Measurements from ENCODE around the gene HSP90AA1. TPM values are rescaled to one million over a fixed set of nuclear protein-coding genes. Genes with fewer than 3 reads are reported as not detected.

The HSP90AA1 gene
- total RNA-seq, 2 experiments from 2014 or later: 1,107 to 1,148 TPM

- no peaks in the 10 kb centered on the region for H3K27me3 Mint-ChIP-seq
- no peak for DNase-seq
- ChIA-PET POLR2A (interaction anchor here (0.6 kb wide), 1 partner anchor 34 kb away, joined by 7 read pairs; no protein-coding TSS in a partner anchor), CTCF (interaction anchor here (0.6 to 4.6 kb wide), 4 partner anchors 48 to 322 kb away, joined by 3 to 21 read pairs (median 4); no protein-coding TSS in a partner anchor)
- no peak overlapping the region for H3K4me3 Mint-ChIP-seq
- H3K4me1 Mint-ChIP-seq (ENCODE audit: low read depth): no peaks in the 10 kb centered on the region
- intact Hi-C loops (cut with micrococcal nuclease): no loop called here
- no peak overlapping the region for H3K27ac Mint-ChIP-seq
- peaks cover 48% of the 10 kb centered on the region for H3K36me3 Mint-ChIP-seq
- no peaks in the 10 kb centered on the region for H3K9me3 Mint-ChIP-seq
Measured at GRCh38 chr14:102047808-102048540, 38.9 kb downstream of the HSP90AA1 start.

GRCh38 chr14:102046337-102047278 lies 40.2 kb downstream of the HSP90AA1 start:
- Mint-ChIP-seq H3K4me1 (ENCODE audit: low read depth) (no peaks in the 10 kb centered on the region), H3K4me3 (no peak overlapping the region), H3K27ac (peak overlapping the region; percentile 23), H3K36me3 (peaks cover 59% of the 10 kb centered on the region), H3K27me3 (no peaks in the 10 kb centered on the region), H3K9me3 (no peaks in the 10 kb centered on the region)
- intact Hi-C loops (cut with micrococcal nuclease): no loop called here
- ChIA-PET POLR2A (no interaction called here), CTCF (interaction anchor here (0.5 to 4.6 kb wide), 5 partner anchors 25 to 299 kb away, joined by 3 to 21 read pairs (median 5); no protein-coding TSS in a partner anchor)
- peak; percentile 43 for DNase-seq

- intact Hi-C loops (cut with micrococcal nuclease): no loop called here
- Mint-ChIP-seq H3K27me3 (no peaks in the 10 kb centered on the region), H3K9me3 (no peaks in the 10 kb centered on the region), H3K4me3 (no peak overlapping the region), H3K4me1 (ENCODE audit: low read depth) (no peaks in the 10 kb centered on the region), H3K27ac (no peak overlapping the region), H3K36me3 (peaks cover 60% of the 10 kb centered on the region)
- no peak for DNase-seq
- POLR2A ChIA-PET: no interaction called here
- CTCF ChIA-PET: interaction anchor here (4.6 kb wide), 1 partner anchor 52 kb away, joined by 21 read pairs; no protein-coding TSS in a partner anchor
Measured at GRCh38 chr14:102044566-102044965, 42.3 kb downstream of the HSP90AA1 start.

- no peak for DNase-seq
- Mint-ChIP-seq H3K4me3 (no peak overlapping the region), H3K36me3 (peaks cover 63% of the 10 kb centered on the region), H3K9me3 (no peaks in the 10 kb centered on the region), H3K27ac (no peak overlapping the region), H3K27me3 (no peaks in the 10 kb centered on the region), H3K4me1 (ENCODE audit: low read depth) (no peaks in the 10 kb centered on the region)
- intact Hi-C loops (cut with micrococcal nuclease): no loop called here
- ChIA-PET CTCF (interaction anchor here (4.6 kb wide), 1 partner anchor 53 kb away, joined by 21 read pairs; no protein-coding TSS in a partner anchor), POLR2A (no interaction called here)
Measured at GRCh38 chr14:102043251-102044025, 43.4 kb downstream of the HSP90AA1 start.

GRCh38 chr14:102042699-102043098 lies 44.1 kb downstream of the HSP90AA1 start:
- Mint-ChIP-seq H3K9me3 (no peaks in the 10 kb centered on the region), H3K27ac (no peak overlapping the region), H3K4me1 (ENCODE audit: low read depth) (no peaks in the 10 kb centered on the region), H3K4me3 (no peak overlapping the region), H3K36me3 (peaks cover 57% of the 10 kb centered on the region), H3K27me3 (no peaks in the 10 kb centered on the region)
- ChIA-PET CTCF (no interaction called here), POLR2A (no interaction called here)
- intact Hi-C loops (cut with micrococcal nuclease): no loop called here
- DNase-seq: no peak

GRCh38 chr14:102040153-102040552 lies 46.7 kb downstream of the HSP90AA1 start:
- POLR2A ChIA-PET: no interaction called here
- intact Hi-C loops (cut with micrococcal nuclease): no loop called here
- CTCF ChIA-PET: no interaction called here

GRCh38 chr14:102039157-102039556 lies 47.7 kb downstream of the HSP90AA1 start:
- H3K4me1 Mint-ChIP-seq (ENCODE audit: low read depth): no peaks in the 10 kb centered on the region
- H3K4me3 Mint-ChIP-seq: no peak overlapping the region
- H3K36me3 Mint-ChIP-seq: peaks cover 60% of the 10 kb centered on the region
- intact Hi-C loops (cut with micrococcal nuclease): no loop called here
- no peak overlapping the region for H3K27ac Mint-ChIP-seq
- no peak for DNase-seq
- ChIA-PET CTCF (no interaction called here), POLR2A (no interaction called here)
- H3K9me3 Mint-ChIP-seq: no peaks in the 10 kb centered on the region
- H3K27me3 Mint-ChIP-seq: no peaks in the 10 kb centered on the region

More at GRCh38 chr14:102040153-102040552, 46.7 kb downstream of the HSP90AA1 start:
- no peaks in the 10 kb centered on the region for H3K4me1 Mint-ChIP-seq (ENCODE audit: low read depth)
- no peaks in the 10 kb centered on the region for H3K27me3 Mint-ChIP-seq
- H3K36me3 Mint-ChIP-seq: peaks cover 62% of the 10 kb centered on the region
- no peak overlapping the region for H3K4me3 Mint-ChIP-seq
- peak overlapping the region; percentile 18 for H3K27ac Mint-ChIP-seq
- no peak for DNase-seq
- no peaks in the 10 kb centered on the region for H3K9me3 Mint-ChIP-seq

GRCh38 chr14:102037686-102038085 lies 49.2 kb downstream of the HSP90AA1 start:
- Mint-ChIP-seq H3K27me3 (no peaks in the 10 kb centered on the region), H3K27ac (no peak overlapping the region), H3K4me3 (no peak overlapping the region), H3K4me1 (ENCODE audit: low read depth) (no peaks in the 10 kb centered on the region), H3K9me3 (no peaks in the 10 kb centered on the region), H3K36me3 (peaks cover 65% of the 10 kb centered on the region)
- intact Hi-C loops (cut with micrococcal nuclease): no loop called here
- DNase-seq: no peak
- ChIA-PET POLR2A (no interaction called here), CTCF (no interaction called here)

GRCh38 chr14:102035914-102036313 lies 50.9 kb downstream of the HSP90AA1 start:
- H3K4me1 Mint-ChIP-seq (ENCODE audit: low read depth): no peaks in the 10 kb centered on the region
- peaks cover 55% of the 10 kb centered on the region for H3K36me3 Mint-ChIP-seq
- POLR2A ChIA-PET: no interaction called here
- CTCF ChIA-PET: no interaction called here
- no peak overlapping the region for H3K27ac Mint-ChIP-seq
- no peaks in the 10 kb centered on the region for H3K9me3 Mint-ChIP-seq
- intact Hi-C loops (cut with micrococcal nuclease): no loop called here
- no peak overlapping the region for H3K4me3 Mint-ChIP-seq
- DNase-seq: no peak
- H3K27me3 Mint-ChIP-seq: no peaks in the 10 kb centered on the region

- no peak for DNase-seq
- POLR2A ChIA-PET: no interaction called here
- Mint-ChIP-seq H3K27me3 (no peaks in the 10 kb centered on the region), H3K36me3 (peaks cover 53% of the 10 kb centered on the region), H3K4me3 (no peak overlapping the region), H3K9me3 (no peaks in the 10 kb centered on the region), H3K4me1 (ENCODE audit: low read depth) (no peaks in the 10 kb centered on the region), H3K27ac (no peak overlapping the region)
- intact Hi-C loops (cut with micrococcal nuclease): no loop called here
- CTCF ChIA-PET: no interaction called here
Measured at GRCh38 chr14:102034301-102034700, 52.5 kb downstream of the HSP90AA1 start.

- H3K9me3 Mint-ChIP-seq: no peaks in the 10 kb centered on the region
- H3K4me3 Mint-ChIP-seq: no peak overlapping the region
- H3K27ac Mint-ChIP-seq: no peak overlapping the region
- H3K27me3 Mint-ChIP-seq: no peaks in the 10 kb centered on the region
- no peak for DNase-seq
- H3K4me1 Mint-ChIP-seq (ENCODE audit: low read depth): no peaks in the 10 kb centered on the region
- POLR2A ChIA-PET: no interaction called here
- intact Hi-C loops (cut with micrococcal nuclease): no loop called here
- CTCF ChIA-PET: interaction anchor here (0.6 kb wide), 1 partner anchor 56 kb away, joined by 7 read pairs; no protein-coding TSS in a partner anchor
- peaks cover 54% of the 10 kb centered on the region for H3K36me3 Mint-ChIP-seq
Measured at GRCh38 chr14:102033241-102033640, 53.6 kb downstream of the HSP90AA1 start.

All from activated CD4-positive, alpha-beta memory T cell treated with anti-CD3 and anti-CD28 coated beads for 36 hours (primary cell).